HepG2 (cell line): ENCODE measurements around the gene RIPOR3. TPM values are rescaled to one million over a fixed set of nuclear protein-coding genes. Genes with fewer than 3 reads are reported as not detected.

ENCODE experiments used
- ATF7-NPFF ChIP-seq: sonication (generic); formaldehyde crosslinking; IDR thresholded peaks from 2 replicates; pipeline ENCODE4 v1.8.1; 2023; ENCODE audit warnings: mild to moderate bottlenecking, low read depth, missing genetic modification reagents, moderate library complexity
- CHD4 ChIP-seq: fragments of 200-600 bp; sonication (generic); IDR thresholded peaks from 2 replicates; pipeline ENCODE4 v1.7.0; 2017; ENCODE audit warnings: mild to moderate bottlenecking, low read length, borderline replicate concordance
- MBD4 ChIP-seq: IDR thresholded peaks from 2 replicates; pipeline ENCODE4 v1.6.1; 2012; ENCODE audit warnings: low read length, inconsistent platforms, borderline replicate concordance
- MIER3 ChIP-seq: IDR thresholded peaks from 2 replicates; pipeline ENCODE4 v1.6.1; 2016; ENCODE audit warnings: missing compliant biosample characterization, borderline replicate concordance
- SIX1 ChIP-seq: sonication (generic); formaldehyde crosslinking; IDR thresholded peaks from 2 replicates; pipeline ENCODE4 v1.4.0; 2020; ENCODE audit warnings: missing genetic modification reagents, borderline replicate concordance
- SPEN ChIP-seq: sonication (generic); formaldehyde crosslinking; IDR thresholded peaks from 2 replicates; pipeline ENCODE4 v1.5.1; 2020; ENCODE audit warnings: low read depth, mild to moderate bottlenecking, missing genetic modification reagents
- STAT5B ChIP-seq: sonication (generic); formaldehyde crosslinking; IDR thresholded peaks from 2 replicates; pipeline ENCODE4 v1.4.0; 2020; ENCODE audit warnings: missing genetic modification reagents
- ZIK1 ChIP-seq: sonication (generic); formaldehyde crosslinking; IDR thresholded peaks from 2 replicates; pipeline ENCODE4 v1.5.0; 2020; ENCODE audit warnings: mild to moderate bottlenecking, low read depth, missing genetic modification reagents, borderline replicate concordance
- ZNF660 ChIP-seq: sonication (generic); formaldehyde crosslinking; IDR thresholded peaks from 2 replicates; pipeline ENCODE4 v1.5.1; 2020; ENCODE audit warnings: mild to moderate bottlenecking, low read depth, missing genetic modification reagents, borderline replicate concordance
- ZSCAN25 ChIP-seq: sonication (generic); formaldehyde crosslinking; IDR thresholded peaks from 2 replicates; pipeline ENCODE4 v1.8.0; 2022; ENCODE audit warnings: mild to moderate bottlenecking, missing genetic modification reagents
- polyA plus RNA-seq, 8 experiments: library from polyadenylated mRNA; depleted of rRNA in 3 of 8; stranded (reverse) in 7 of 8; unstranded in 1 of 8; fragments of >200 nt; fragmentation: Illumina TruSeq in 4 of 8; extraction: Trizol in 4 of 8; gene quantifications; 2 replicates each; pipeline versions ENCODE4 v1.2.1 to v1.2.3, GENCODE V29; 2011 to 2016; ENCODE audit warnings: low read depth in 4 of 8, missing spikeins in 1 of 8, mixed read lengths in 1 of 8; ENCODE audit not compliant: insufficient read depth in 1 of 8
- total RNA-seq, 5 experiments: library from RNA; depleted of rRNA; stranded (reverse); fragments of >200 nt; fragmentation: Illumina TruSeq; extraction: Trizol; gene quantifications; 2 replicates each; pipeline ENCODE4 v1.2.3, GENCODE V29; 2016; ENCODE audit warnings: low read depth in 1 of 5
- TF ChIP-seq, protein P1 (sequence below): sonication (generic); formaldehyde crosslinking; IDR thresholded peaks from 2 replicates; pipeline ENCODE4 v1.9.0; 2021; ENCODE audit warnings: missing genetic modification reagents, borderline replicate concordance
- TF ChIP-seq, protein P2 (sequence below): sonication (generic); formaldehyde crosslinking; IDR thresholded peaks from 2 replicates; pipeline ENCODE4 v1.5.1; 2020; ENCODE audit warnings: mild to moderate bottlenecking, missing genetic modification reagents
- TF ChIP-seq, protein P3 (sequence below): sonication (generic); formaldehyde crosslinking; IDR thresholded peaks from 2 replicates; pipeline ENCODE4 v1.5.1; 2020; ENCODE audit warnings: missing genetic modification reagents, mild to moderate bottlenecking, borderline replicate concordance
- TF ChIP-seq, protein P4 (sequence below): sonication (generic); formaldehyde crosslinking; IDR thresholded peaks from 2 replicates; pipeline ENCODE4 v1.4.0; 2020; ENCODE audit warnings: missing genetic modification reagents
- TF ChIP-seq, protein P5 (sequence below): sonication (generic); formaldehyde crosslinking; IDR thresholded peaks from 2 replicates; pipeline ENCODE4 v1.5.1; 2020; ENCODE audit warnings: missing genetic modification reagents, mild to moderate bottlenecking, borderline replicate concordance

RIPOR3 gene
- total and polyA plus RNA-seq, 2 of the 13 experiments (the other 11 are each of a cell fraction or from before 2014, with no cell fraction given): 0.18 TPM; not detected in 1

DNA sequence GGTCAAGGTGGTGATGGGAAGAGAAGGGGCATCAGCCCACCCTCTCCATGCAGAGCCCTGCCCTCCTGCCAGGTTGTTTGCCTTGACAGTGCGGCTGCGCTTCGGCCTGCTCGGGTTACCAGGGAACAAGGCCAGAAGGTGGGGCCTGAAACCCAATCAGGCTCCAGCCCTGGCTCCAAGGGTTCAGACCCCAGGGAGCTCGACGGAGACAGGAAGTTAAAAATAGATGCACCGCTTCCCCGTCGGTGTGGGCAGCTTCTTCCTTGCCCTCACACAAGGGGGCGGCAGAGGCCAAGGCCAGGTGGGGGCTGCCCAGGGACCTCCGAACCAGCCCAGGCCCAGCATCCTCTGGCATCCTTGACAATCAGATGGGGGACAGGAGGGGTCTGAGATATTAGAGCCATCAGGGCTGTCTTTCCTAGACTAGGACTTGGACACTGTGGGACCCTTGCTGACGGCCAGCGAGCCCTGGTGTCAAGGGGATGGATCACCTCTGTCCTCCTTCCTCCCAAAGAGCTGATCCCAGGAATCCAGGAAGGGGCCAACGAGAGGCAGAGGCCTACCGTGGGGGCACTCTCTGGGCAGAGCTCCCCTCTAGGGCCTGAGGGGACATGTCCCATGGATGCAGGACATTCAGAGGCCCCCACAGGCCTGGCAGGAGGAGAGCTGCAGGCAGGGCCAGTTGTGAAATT lies 65.2 kb downstream of the RIPOR3 start (continued):
- TF ChIP-seq SPEN (CRISPR knock-in tag) (no peak), STAT5B (CRISPR knock-in tag) (no peak), MIER3 (CRISPR knock-in tag) (no peak; the same call in 1 of the 2 replicates), ATF7-NPFF (CRISPR knock-in tag) (no peak), ZSCAN25 (CRISPR knock-in tag) (no peak), ZNF660 (CRISPR knock-in tag) (no peak), SIX1 (CRISPR knock-in tag) (peak; percentile 72; the same call in 1 of the 2 replicates), MBD4 (no peak), CHD4 (no peak), ZIK1 (CRISPR knock-in tag) (peak; percentile 60; the same call in 1 of the 2 replicates)
- TF ChIP-seq, protein P1, sequence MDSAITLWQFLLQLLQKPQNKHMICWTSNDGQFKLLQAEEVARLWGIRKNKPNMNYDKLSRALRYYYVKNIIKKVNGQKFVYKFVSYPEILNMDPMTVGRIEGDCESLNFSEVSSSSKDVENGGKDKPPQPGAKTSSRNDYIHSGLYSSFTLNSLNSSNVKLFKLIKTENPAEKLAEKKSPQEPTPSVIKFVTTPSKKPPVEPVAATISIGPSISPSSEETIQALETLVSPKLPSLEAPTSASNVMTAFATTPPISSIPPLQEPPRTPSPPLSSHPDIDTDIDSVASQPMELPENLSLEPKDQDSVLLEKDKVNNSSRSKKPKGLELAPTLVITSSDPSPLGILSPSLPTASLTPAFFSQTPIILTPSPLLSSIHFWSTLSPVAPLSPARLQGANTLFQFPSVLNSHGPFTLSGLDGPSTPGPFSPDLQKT (CRISPR knock-in tag): no peak
- TF ChIP-seq, protein P2, sequence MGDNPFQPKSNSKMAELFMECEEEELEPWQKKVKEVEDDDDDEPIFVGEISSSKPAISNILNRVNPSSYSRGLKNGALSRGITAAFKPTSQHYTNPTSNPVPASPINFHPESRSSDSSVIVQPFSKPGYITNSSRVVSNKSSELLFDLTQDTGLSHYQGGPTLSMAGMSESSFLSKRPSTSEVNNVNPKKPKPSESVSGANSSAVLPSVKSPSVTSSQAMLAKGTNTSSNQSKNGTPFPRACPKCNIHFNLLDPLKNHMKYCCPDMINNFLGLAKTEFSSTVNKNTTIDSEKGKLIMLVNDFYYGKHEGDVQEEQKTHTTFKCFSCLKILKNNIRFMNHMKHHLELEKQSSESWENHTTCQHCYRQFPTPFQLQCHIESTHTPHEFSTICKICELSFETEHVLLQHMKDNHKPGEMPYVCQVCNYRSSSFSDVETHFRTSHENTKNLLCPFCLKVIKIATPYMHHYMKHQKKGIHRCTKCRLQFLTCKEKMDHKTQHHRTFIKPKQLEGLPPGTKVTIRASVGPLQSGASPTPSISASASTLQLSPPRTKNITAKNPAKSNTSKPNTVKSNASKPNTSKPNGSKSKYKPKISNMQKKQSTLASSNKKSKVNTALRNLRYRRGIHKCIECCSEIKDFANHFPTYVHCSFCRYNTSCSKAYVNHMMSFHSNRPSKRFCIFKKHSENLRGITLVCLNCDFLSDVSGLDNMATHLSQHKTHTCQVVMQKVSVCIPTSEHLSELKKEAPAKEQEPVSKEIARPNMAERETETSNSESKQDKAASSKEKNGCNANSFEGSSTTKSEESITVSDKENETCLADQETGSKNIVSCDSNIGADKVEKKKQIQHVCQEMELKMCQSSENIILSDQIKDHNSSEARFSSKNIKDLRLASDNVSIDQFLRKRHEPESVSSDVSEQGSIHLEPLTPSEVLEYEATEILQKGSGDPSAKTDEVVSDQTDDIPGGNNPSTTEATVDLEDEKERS (CRISPR knock-in tag): no peak
- TF ChIP-seq, protein P3, sequence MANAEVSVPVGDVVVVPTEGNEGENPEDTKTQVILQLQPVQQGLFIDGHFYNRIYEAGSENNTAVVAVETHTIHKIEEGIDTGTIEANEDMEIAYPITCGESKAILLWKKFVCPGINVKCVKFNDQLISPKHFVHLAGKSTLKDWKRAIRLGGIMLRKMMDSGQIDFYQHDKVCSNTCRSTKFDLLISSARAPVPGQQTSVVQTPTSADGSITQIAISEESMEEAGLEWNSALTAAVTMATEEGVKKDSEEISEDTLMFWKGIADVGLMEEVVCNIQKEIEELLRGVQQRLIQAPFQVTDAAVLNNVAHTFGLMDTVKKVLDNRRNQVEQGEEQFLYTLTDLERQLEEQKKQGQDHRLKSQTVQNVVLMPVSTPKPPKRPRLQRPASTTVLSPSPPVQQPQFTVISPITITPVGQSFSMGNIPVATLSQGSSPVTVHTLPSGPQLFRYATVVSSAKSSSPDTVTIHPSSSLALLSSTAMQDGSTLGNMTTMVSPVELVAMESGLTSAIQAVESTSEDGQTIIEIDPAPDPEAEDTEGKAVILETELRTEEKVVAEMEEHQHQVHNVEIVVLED: no peak
- TF ChIP-seq, protein P4, sequence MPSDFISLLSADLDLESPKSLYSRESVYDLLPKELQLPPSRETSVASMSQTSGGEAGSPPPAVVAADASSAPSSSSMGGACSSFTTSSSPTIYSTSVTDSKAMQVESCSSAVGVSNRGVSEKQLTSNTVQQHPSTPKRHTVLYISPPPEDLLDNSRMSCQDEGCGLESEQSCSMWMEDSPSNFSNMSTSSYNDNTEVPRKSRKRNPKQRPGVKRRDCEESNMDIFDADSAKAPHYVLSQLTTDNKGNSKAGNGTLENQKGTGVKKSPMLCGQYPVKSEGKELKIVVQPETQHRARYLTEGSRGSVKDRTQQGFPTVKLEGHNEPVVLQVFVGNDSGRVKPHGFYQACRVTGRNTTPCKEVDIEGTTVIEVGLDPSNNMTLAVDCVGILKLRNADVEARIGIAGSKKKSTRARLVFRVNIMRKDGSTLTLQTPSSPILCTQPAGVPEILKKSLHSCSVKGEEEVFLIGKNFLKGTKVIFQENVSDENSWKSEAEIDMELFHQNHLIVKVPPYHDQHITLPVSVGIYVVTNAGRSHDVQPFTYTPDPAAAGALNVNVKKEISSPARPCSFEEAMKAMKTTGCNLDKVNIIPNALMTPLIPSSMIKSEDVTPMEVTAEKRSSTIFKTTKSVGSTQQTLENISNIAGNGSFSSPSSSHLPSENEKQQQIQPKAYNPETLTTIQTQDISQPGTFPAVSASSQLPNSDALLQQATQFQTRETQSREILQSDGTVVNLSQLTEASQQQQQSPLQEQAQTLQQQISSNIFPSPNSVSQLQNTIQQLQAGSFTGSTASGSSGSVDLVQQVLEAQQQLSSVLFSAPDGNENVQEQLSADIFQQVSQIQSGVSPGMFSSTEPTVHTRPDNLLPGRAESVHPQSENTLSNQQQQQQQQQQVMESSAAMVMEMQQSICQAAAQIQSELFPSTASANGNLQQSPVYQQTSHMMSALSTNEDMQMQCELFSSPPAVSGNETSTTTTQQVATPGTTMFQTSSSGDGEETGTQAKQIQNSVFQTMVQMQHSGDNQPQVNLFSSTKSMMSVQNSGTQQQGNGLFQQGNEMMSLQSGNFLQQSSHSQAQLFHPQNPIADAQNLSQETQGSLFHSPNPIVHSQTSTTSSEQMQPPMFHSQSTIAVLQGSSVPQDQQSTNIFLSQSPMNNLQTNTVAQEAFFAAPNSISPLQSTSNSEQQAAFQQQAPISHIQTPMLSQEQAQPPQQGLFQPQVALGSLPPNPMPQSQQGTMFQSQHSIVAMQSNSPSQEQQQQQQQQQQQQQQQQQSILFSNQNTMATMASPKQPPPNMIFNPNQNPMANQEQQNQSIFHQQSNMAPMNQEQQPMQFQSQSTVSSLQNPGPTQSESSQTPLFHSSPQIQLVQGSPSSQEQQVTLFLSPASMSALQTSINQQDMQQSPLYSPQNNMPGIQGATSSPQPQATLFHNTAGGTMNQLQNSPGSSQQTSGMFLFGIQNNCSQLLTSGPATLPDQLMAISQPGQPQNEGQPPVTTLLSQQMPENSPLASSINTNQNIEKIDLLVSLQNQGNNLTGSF (CRISPR knock-in tag): no peak
- TF ChIP-seq, protein P5, sequence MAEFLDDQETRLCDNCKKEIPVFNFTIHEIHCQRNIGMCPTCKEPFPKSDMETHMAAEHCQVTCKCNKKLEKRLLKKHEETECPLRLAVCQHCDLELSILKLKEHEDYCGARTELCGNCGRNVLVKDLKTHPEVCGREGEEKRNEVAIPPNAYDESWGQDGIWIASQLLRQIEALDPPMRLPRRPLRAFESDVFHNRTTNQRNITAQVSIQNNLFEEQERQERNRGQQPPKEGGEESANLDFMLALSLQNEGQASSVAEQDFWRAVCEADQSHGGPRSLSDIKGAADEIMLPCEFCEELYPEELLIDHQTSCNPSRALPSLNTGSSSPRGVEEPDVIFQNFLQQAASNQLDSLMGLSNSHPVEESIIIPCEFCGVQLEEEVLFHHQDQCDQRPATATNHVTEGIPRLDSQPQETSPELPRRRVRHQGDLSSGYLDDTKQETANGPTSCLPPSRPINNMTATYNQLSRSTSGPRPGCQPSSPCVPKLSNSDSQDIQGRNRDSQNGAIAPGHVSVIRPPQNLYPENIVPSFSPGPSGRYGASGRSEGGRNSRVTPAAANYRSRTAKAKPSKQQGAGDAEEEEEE: no peak
